ENCODE results near the gene HACD1.

GRCh38 chr10:17544465-17544864, 72.7 kb downstream of the HACD1 start:
- TF ChIP-seq CTCF (IDR thresholded peaks at IDR 0.05) (no peak), POLR2A (IDR thresholded peaks at IDR 0.05) (no peak)

Data from esophagus squamous epithelium (tissue), 4 donors.